K562 (cell line): ENCODE measurements around the gene ZC3H12A. TPM values are rescaled to one million over a fixed set of nuclear protein-coding genes. Genes with fewer than 3 reads are reported as not detected.

ENCODE experiments used
- ATAC-seq: fragments of 200-7000 bp; cut with Tn5 transposase; 3 replicates; pipeline ENCODE4 v1.9.1; 2020; ENCODE audit warnings: moderate library complexity
- BruUV-seq: library from RNA; stranded (reverse); fragments of 400-500 nt; replicated peaks from 2 replicates; lab custom pipeline; 2021; lab: Mats Ljungman, UMichigan
- CTCF ChIA-PET: fragments of 300-600 bp; formaldehyde crosslinking; extraction: SDS; loops from one replicate; lab custom pipeline; 2021; ENCODE audit warnings: low intra/inter-chr PET ratio; lab: Yijun Ruan, JAX
- POLR2A ChIA-PET: fragments of 300-600, 350-650 bp; sonication (Branson Sonifier 250); formaldehyde crosslinking; extraction: SDS; loops from one replicate; lab custom pipeline; 2021; ENCODE audit warnings: antibody characterized with exemption, inconsistent platforms; lab: Yijun Ruan, JAX
- DNase-seq, 4 experiments: peaks; one replicate each; pipeline versions ENCODE4 v3.0.0 to v3.0.0-alpha.2; 2011 to 2018; ENCODE audit warnings: low spot score in 3 of 4, mixed read lengths in 3 of 4; ENCODE audit errors: extremely low read depth in 1 of 4
- FAIRE-seq: peaks from 2 replicates; lab custom pipeline; 2011; peaks lifted over from hg19 to GRCh38; lab: Jason Lieb, UNC
- H2AFZ ChIP-seq: 2 replicates; pipeline ENCODE4 v1.6.0; 2011; ENCODE audit warnings: low read depth, low read length, control low read depth, inconsistent platforms
- H3K27ac ChIP-seq: fragments of 200-600 bp; 3 replicates; pipeline ENCODE4 v1.8.0; 2011; ENCODE audit warnings: low read depth, mild to moderate bottlenecking, control low read depth, inconsistent platforms, low read length, moderate library complexity, mixed read lengths; ENCODE audit errors: extremely low read depth
- H3K27me3 ChIP-seq, 2 experiments: fragments of 300-600 bp in 1 of 2; 2 replicates in 1 of 2; 3 replicates in 1 of 2; pipeline versions ENCODE4 v1.6.0 to v1.8.0; 2011; ENCODE audit warnings: inconsistent platforms in 2 of 2, low read length in 2 of 2, mild to moderate bottlenecking in 1 of 2, mixed read lengths in 1 of 2, moderate library complexity in 1 of 2; ENCODE audit not compliant: control insufficient read depth in 2 of 2, insufficient read depth in 2 of 2
- H3K36me3 ChIP-seq: fragments of 300-600 bp; 3 replicates; pipeline ENCODE4 v1.8.0; 2011; ENCODE audit warnings: mild to moderate bottlenecking, low read length, inconsistent platforms; ENCODE audit not compliant: control insufficient read depth, insufficient read depth
- H3K4me1 ChIP-seq, 2 experiments: fragments of 200-600 bp in 1 of 2; replicated peaks in 1 of 2; 2 replicates in 1 of 2; 3 replicates in 1 of 2; pipeline versions ENCODE4 v1.5.1 to v1.8.0; 2011; ENCODE audit warnings: inconsistent platforms in 2 of 2, low read length in 2 of 2, mild to moderate bottlenecking in 1 of 2, mixed read lengths in 1 of 2, moderate library complexity in 1 of 2; ENCODE audit not compliant: control insufficient read depth in 2 of 2, insufficient read depth in 2 of 2
- H3K4me2 ChIP-seq: 2 replicates; pipeline ENCODE4 v1.6.1; 2011; ENCODE audit warnings: low read length, control low read depth, inconsistent platforms, mixed read lengths; ENCODE audit not compliant: insufficient read depth
- H3K4me3 ChIP-seq: fragments of 200-600 bp; sonication (generic), shearing (Covaris generic); 2 replicates; pipeline ENCODE4 v1.5.1; 2016; ENCODE audit warnings: control low read depth, inconsistent platforms
- H3K79me2 ChIP-seq: fragments of 200-600 bp; 3 replicates; pipeline ENCODE4 v1.8.0; 2011; ENCODE audit warnings: low read length, inconsistent platforms; ENCODE audit not compliant: control insufficient read depth, insufficient read depth
- H3K9ac ChIP-seq, 2 experiments: 2 replicates each; pipeline versions ENCODE4 v1.6.0 to v1.6.1; 2011; ENCODE audit warnings: low read depth in 2 of 2, low read length in 2 of 2, control low read depth in 1 of 2, inconsistent platforms in 1 of 2, mild to moderate bottlenecking in 1 of 2, mixed read lengths in 1 of 2; ENCODE audit not compliant: insufficient read depth in 1 of 2
- H3K9me1 ChIP-seq: one replicate; pipeline ENCODE4 v1.6.0; 2011; ENCODE audit warnings: inconsistent platforms, mild to moderate bottlenecking, low read length, moderate library complexity; ENCODE audit not compliant: control insufficient read depth, insufficient read depth
- H3K9me3 ChIP-seq: replicated peaks from 2 replicates; pipeline ENCODE4 v1.5.1; 2011; ENCODE audit warnings: low read depth, low read length, inconsistent platforms; ENCODE audit not compliant: control insufficient read depth, insufficient read depth
- H4K20me1 ChIP-seq: replicated peaks from 2 replicates; pipeline ENCODE4 v1.6.1; 2011; ENCODE audit warnings: low read length, inconsistent platforms, mixed read lengths; ENCODE audit not compliant: control insufficient read depth, insufficient read depth
- BRF1 ChIP-seq: IDR thresholded peaks from 3 replicates; pipeline ENCODE4 v1.6.1; 2011; ENCODE audit warnings: borderline replicate concordance, mild to moderate bottlenecking; ENCODE audit not compliant: insufficient read length; ENCODE audit errors: extremely low read depth
- CBFA2T3 ChIP-seq: fragments of 450-650 bp; IDR thresholded peaks from 2 replicates; pipeline ENCODE4 v1.6.1; 2017
- E2F6 ChIP-seq, 2 experiments: IDR thresholded peaks; 2 replicates each; pipeline ENCODE4 v1.6.1; 2011; ENCODE audit warnings: borderline replicate concordance in 1 of 2, control low read depth in 1 of 2, low read depth in 1 of 2, low read length in 1 of 2, mild to moderate bottlenecking in 1 of 2, mixed read lengths in 1 of 2, moderate library complexity in 1 of 2; ENCODE audit not compliant: insufficient read depth in 1 of 2, insufficient read length in 1 of 2, poor library complexity in 1 of 2, severe bottlenecking in 1 of 2; ENCODE audit errors: extremely low read depth in 1 of 2
- GATA2 ChIP-seq: sonication (generic); formaldehyde crosslinking; IDR thresholded peaks from 2 replicates; pipeline ENCODE4 v1.4.0; 2020; ENCODE audit warnings: mild to moderate bottlenecking, missing genetic modification reagents
- ID3 ChIP-seq, 2 experiments: fragments of 250-450 bp in 1 of 2; fragments of 450-650 bp in 1 of 2; sonication (Bioruptor Pico) in 1 of 2; IDR thresholded peaks; 2 replicates each; pipeline versions ENCODE4 v1.6.1 to v1.8.0; 2016 to 2021; ENCODE audit warnings: mild to moderate bottlenecking in 2 of 2, moderate library complexity in 2 of 2, missing compliant biosample characterization in 1 of 2, missing genetic modification characterization in 1 of 2
- PRPF4 ChIP-seq: fragments of 200-400 bp; formaldehyde crosslinking; IDR thresholded peaks from one replicate; pipeline ENCODE4 v1.6.1; 2017; ENCODE audit warnings: low read length, low read depth, mild to moderate bottlenecking; ENCODE audit not compliant: insufficient read depth, poor library complexity, severe bottlenecking
- RERE ChIP-seq: sonication (generic); formaldehyde crosslinking; IDR thresholded peaks from 2 replicates; pipeline ENCODE4 v1.8.0; 2023; ENCODE audit warnings: missing genetic modification reagents, mild to moderate bottlenecking, borderline replicate concordance
- RNF219 ChIP-seq: fragments of 250-450 bp; sonication (Bioruptor Pico); IDR thresholded peaks from 2 replicates; pipeline ENCODE4 v1.5.0; 2022; ENCODE audit warnings: mild to moderate bottlenecking
- TAF1 ChIP-seq: IDR thresholded peaks from 2 replicates; pipeline ENCODE4 v1.6.1; 2011; ENCODE audit warnings: mild to moderate bottlenecking, low read length, moderate library complexity; ENCODE audit not compliant: insufficient read depth, control insufficient read depth, severe bottlenecking; ENCODE audit errors: extremely low read depth
- ZNF408 ChIP-seq: fragments of 250-450 bp; sonication (Bioruptor Pico); IDR thresholded peaks from 2 replicates; pipeline ENCODE4 v1.4.0; 2020; ENCODE audit warnings: low read depth, mild to moderate bottlenecking, moderate library complexity
- ZNF766 ChIP-seq: fragments of 200-800 bp; sonication (Bioruptor generic); conservative IDR thresholded peaks from 2 replicates; pipeline ENCODE4 v1.6.1; 2016; ENCODE audit warnings: missing genetic modification characterization, missing compliant biosample characterization
- WGBS: fragments of 100-300 bp; shearing (Covaris generic); methylation state at CpG from one replicate; pipeline ENCODE4 v1.1.6; 2016; ENCODE audit warnings: low coverage, mixed read lengths; ENCODE audit not compliant: insufficient coverage; ENCODE audit errors: missing lambda C conversion rate; 5-methylcytosine and 5-hydroxymethylcytosine counted together
- in situ Hi-C: fragments of 300-500 bp; cut with MboI; formaldehyde crosslinking; loops from 4 replicates; pipeline ENCODE4 v1.15.0; 2018; ENCODE audit warnings: inconsistent platforms, mixed read lengths
- intact Hi-C: fragments of 100-400 bp; cut with micrococcal nuclease; formaldehyde crosslinking; loops from 2 replicates; pipeline ENCODE4 v1.14.2; 2022
- polyA plus RNA-seq, 8 experiments: library from polyadenylated mRNA; depleted of rRNA in 4 of 8; stranded (reverse) in 5 of 8; unstranded in 3 of 8; fragments of >200 nt; fragmentation: Nextera tagmentation in 2 of 8; fragmentation: Illumina TruSeq in 1 of 8; extraction: Ambion mirVana in 2 of 8; extraction: Trizol in 1 of 8; gene quantifications; 2 replicates each; pipeline versions ENCODE4 v1.2.1 to v1.2.3, GENCODE V29; 2011 to 2014; ENCODE audit warnings: inconsistent platforms in 1 of 8, missing spikeins in 1 of 8
- total RNA-seq, 7 experiments: library from RNA; depleted of rRNA in 6 of 7; stranded (reverse); fragments of >200 nt in 6 of 7; fragmentation: Illumina TruSeq in 2 of 7; extraction: Trizol in 2 of 7; gene quantifications; 2 replicates each; pipeline versions ENCODE4 v1.2.1 to v1.2.3, GENCODE V29; 2011 to 2021; ENCODE audit warnings: low replicate concordance in 1 of 7

ZC3H12A gene
- total and polyA plus RNA-seq, 9 of the 15 experiments (the other 6 are each of a cell fraction or from before 2014, with no cell fraction given) = 0.14 to 9.4 (median 6.7) TPM

GRCh38 chr1:37501661-37502060 lies 27.3 kb downstream of the ZC3H12A start:
- 0 out of 5 replicates have a peak, but pooled peaks cover 0 to 4% of the 10 kb centered on the region in 2 experiments for H3K4me1 ChIP-seq
- no peak overlapping the region for H2AFZ ChIP-seq
- H3K4me3 ChIP-seq = no peak overlapping the region
- H3K9me1 ChIP-seq = no peaks in the 10 kb centered on the region
- peaks cover 79% of the 10 kb centered on the region for H3K36me3 ChIP-seq
- H4K20me1 ChIP-seq = no peaks in the 10 kb centered on the region
- FAIRE-seq = no peak
- no peak overlapping the region for H3K4me2 ChIP-seq
- 0 out of 3 replicates have a peak, but pooled peaks cover 2% of the 10 kb centered on the region for H3K79me2 ChIP-seq
- no peaks in the 10 kb centered on the region for H3K9me3 ChIP-seq
- ChIA-PET CTCF (no interaction called here), POLR2A (interaction anchor here (6.1 to 8.8 kb wide), 2 partner anchors 12 to 16 kb away, joined by 42 to 65 read pairs; partner anchors contain the start of gene MEAF6)
- H3K27ac ChIP-seq = no peak overlapping the region
- H3K9ac ChIP-seq = no peak overlapping the region
- BruUV-seq = no TSS peak
- in situ Hi-C loops = no loop called here
- intact Hi-C loops = no loop called here
- no peak for DNase-seq
- 96% methylated on average over 5 of the region's 5 CpGs for WGBS
- ATAC-seq = no peak
- H3K27me3 ChIP-seq = no peaks in the 10 kb centered on the region
- no peak for TF ChIP-seq RERE
- TF ChIP-seq RNF219 (CRISPR knock-in tag) = no peak
- no peak for TF ChIP-seq ID3 (CRISPR knock-in tag; IDR thresholded peaks at IDR 0.05)
- TF ChIP-seq ID3 (tag; IDR thresholded peaks at IDR 0.05) = no peak
- no peak for TF ChIP-seq E2F6 (IDR thresholded peaks at IDR 0.05; ENCODE audit: borderline replicate concordance in 1 of 2, extremely low read depth in 1 of 2, insufficient read depth in 1 of 2, insufficient read length in 1 of 2, low read depth in 1 of 2, low read length in 1 of 2, poor library complexity in 1 of 2, severe bottlenecking in 1 of 2)
- no peak for TF ChIP-seq BRF1
- TF ChIP-seq ZNF766 = no peak
- TF ChIP-seq CBFA2T3 = no peak
- no peak for TF ChIP-seq ZNF408 (CRISPR knock-in tag)
- no peak for TF ChIP-seq GATA2 (CRISPR knock-in tag)
- no peak for TF ChIP-seq TAF1
- TF ChIP-seq PRPF4 = no peak
